ENCODE results near the gene B4GALT2.

DNA sequence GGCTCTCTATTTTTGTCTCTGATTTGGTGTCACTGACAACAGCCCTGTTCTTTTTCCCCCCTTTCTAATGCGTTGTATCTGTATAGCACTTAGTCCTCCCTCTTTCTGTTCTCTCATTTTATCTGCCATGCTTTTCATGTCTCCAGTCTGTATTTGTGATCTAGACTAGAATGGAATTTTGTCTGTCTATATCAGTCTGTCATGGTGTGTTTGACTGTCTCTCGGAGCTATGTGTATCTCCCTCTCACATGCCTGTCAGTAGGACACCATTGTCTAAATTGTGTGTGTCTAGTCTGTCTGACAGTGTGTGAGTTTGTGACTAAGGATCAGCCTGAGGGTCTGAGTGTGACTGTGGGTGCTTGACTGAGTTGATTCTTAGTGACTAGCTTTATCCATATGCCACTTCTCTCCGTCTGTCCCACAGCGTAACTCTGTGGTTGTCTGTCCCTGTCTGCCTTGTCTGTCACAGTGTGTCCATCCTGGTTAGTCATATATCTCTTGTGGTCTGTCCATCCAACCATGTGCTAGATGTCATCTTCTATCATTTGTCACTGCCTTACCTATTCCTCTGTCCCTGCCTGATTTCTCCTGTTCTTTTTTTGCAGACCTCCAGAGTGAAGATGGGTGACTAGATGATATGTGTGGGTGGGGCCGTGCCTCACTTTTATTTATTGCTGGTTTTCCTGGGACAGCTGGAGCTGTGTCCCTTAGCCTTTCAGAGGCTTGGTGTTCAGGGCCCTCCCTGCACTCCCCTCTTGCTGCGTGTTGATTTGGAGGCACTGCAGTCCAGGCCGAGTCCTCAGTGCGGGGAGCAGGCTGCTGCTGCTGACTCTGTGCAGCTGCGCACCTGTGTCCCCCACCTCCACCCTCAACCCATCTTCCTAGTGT, 1.4 kb upstream of the B4GALT2 start:
- TF ChIP-seq CTCF (IDR thresholded peaks at IDR 0.05) (no peak), POLR2A (IDR thresholded peaks at IDR 0.05) (no peak)

Data from testis (tissue), 2 donors.